WTC11 (cell line): ENCODE results near the gene CDCA4. TPM values are rescaled to one million over a fixed set of nuclear protein-coding genes. Genes with fewer than 3 reads are reported as not detected.

Experiments
- ATAC-seq: fragments of 200-7000 bp; cut with Tn5 transposase; 2 replicates; pipeline ENCODE4 v1.10.0; 2021; ENCODE audit warnings: mild to moderate bottlenecking, moderate library complexity
- CTCF ChIA-PET: fragments of 300-600 bp; sonication (Branson Sonifier 250); formaldehyde crosslinking; loops from one replicate; lab custom pipeline; 2021; ENCODE audit warnings: antibody characterized with exemption; lab: Charles Lee
- POLR2A ChIA-PET: fragments of 350-600 bp; sonication (Branson Sonifier 250); formaldehyde crosslinking; loops from one replicate; lab custom pipeline; 2021; ENCODE audit warnings: antibody characterized with exemption; lab: Charles Lee
- DNase-seq: peaks from one replicate; pipeline ENCODE4 v3.0.0; 2021; ENCODE audit warnings: low spot score
- H3K27ac Mint-ChIP-seq: 2 replicates; pipeline ENCODE4 v1.8.0; 2021; ENCODE audit warnings: mixed read lengths
- H3K27me3 Mint-ChIP-seq: 2 replicates; pipeline ENCODE4 v1.8.0; 2021; ENCODE audit warnings: low read depth, mild to moderate bottlenecking, moderate library complexity, mixed read lengths
- H3K36me3 Mint-ChIP-seq: 2 replicates; pipeline ENCODE4 v1.8.0; 2021; ENCODE audit warnings: mixed read lengths
- H3K4me1 Mint-ChIP-seq: 2 replicates; pipeline ENCODE4 v1.8.0; 2022; ENCODE audit warnings: mixed read lengths
- H3K4me3 Mint-ChIP-seq: 2 replicates; pipeline ENCODE4 v1.8.0; 2021; ENCODE audit warnings: mild to moderate bottlenecking, moderate library complexity, mixed read lengths
- H3K9me3 Mint-ChIP-seq: 2 replicates; pipeline ENCODE4 v1.8.0; 2021; ENCODE audit warnings: mixed read lengths
- ARID4B ChIP-seq: sonication (generic); formaldehyde crosslinking; IDR thresholded peaks from 2 replicates; pipeline ENCODE4 v1.8.0; 2023; ENCODE audit warnings: missing genetic modification reagents, mild to moderate bottlenecking, borderline replicate concordance
- CBFB ChIP-seq: sonication (generic); formaldehyde crosslinking; IDR thresholded peaks from 2 replicates; pipeline ENCODE4 v1.8.1; 2022; ENCODE audit warnings: mild to moderate bottlenecking, low read depth, missing genetic modification reagents
- CREB1 ChIP-seq: sonication (generic); formaldehyde crosslinking; IDR thresholded peaks from 2 replicates; pipeline ENCODE4 v1.8.0; 2023; ENCODE audit warnings: mild to moderate bottlenecking, missing genetic modification reagents
- E2F4 ChIP-seq: sonication (generic); formaldehyde crosslinking; IDR thresholded peaks from 2 replicates; pipeline ENCODE4 v1.8.1; 2022; ENCODE audit warnings: low read depth, mild to moderate bottlenecking, moderate library complexity, missing genetic modification reagents, borderline replicate concordance
- ELF4 ChIP-seq: sonication (generic); formaldehyde crosslinking; IDR thresholded peaks from 2 replicates; pipeline ENCODE4 v1.8.1; 2022; ENCODE audit warnings: low read depth, mild to moderate bottlenecking, moderate library complexity, missing genetic modification reagents
- IRF2 ChIP-seq: sonication (generic); formaldehyde crosslinking; IDR thresholded peaks from 2 replicates; pipeline ENCODE4 v1.8.0; 2022; ENCODE audit warnings: low read depth, missing genetic modification reagents, borderline replicate concordance
- JAZF1 ChIP-seq: fragments of 250-450 bp; sonication (Bioruptor Pico); IDR thresholded peaks from 2 replicates; pipeline ENCODE4 v1.9.0; 2021; ENCODE audit warnings: moderate library complexity, mild to moderate bottlenecking, inconsistent platforms
- KAT7 ChIP-seq: sonication (generic); formaldehyde crosslinking; IDR thresholded peaks from 2 replicates; pipeline ENCODE4 v1.8.1; 2023; ENCODE audit warnings: missing genetic modification reagents, mild to moderate bottlenecking, borderline replicate concordance
- NR1H2 ChIP-seq: sonication (generic); formaldehyde crosslinking; IDR thresholded peaks from 2 replicates; pipeline ENCODE4 v1.9.0; 2021; ENCODE audit warnings: mild to moderate bottlenecking, moderate library complexity, missing genetic modification reagents
- NR2C2 ChIP-seq: sonication (generic); formaldehyde crosslinking; IDR thresholded peaks from 2 replicates; pipeline ENCODE4 v1.8.0; 2022; ENCODE audit warnings: mild to moderate bottlenecking, missing genetic modification reagents
- PRRX2 ChIP-seq: fragments of 250-450 bp; sonication (Bioruptor Pico); IDR thresholded peaks from 2 replicates; pipeline ENCODE4 v1.8.0; 2021; ENCODE audit warnings: mild to moderate bottlenecking
- total RNA-seq: library from RNA; stranded (reverse); gene quantifications from 3 replicates; pipeline ENCODE4 v1.2.3, GENCODE V29; 2021
- TF ChIP-seq, protein P1 (sequence below): sonication (generic); formaldehyde crosslinking; IDR thresholded peaks from 2 replicates; pipeline ENCODE4 v1.8.1; 2022; ENCODE audit warnings: missing genetic modification reagents, borderline replicate concordance

Gene CDCA4
- total RNA-seq, 1 experiment from 2014 or later, result 63.3 TPM

- no peaks in the 10 kb centered on the region for H3K27me3 Mint-ChIP-seq
- CTCF ChIA-PET, result interaction anchor here (0.8 to 1.3 kb wide), 3 partner anchors 31 to 180 kb away, joined by 3 to 5 read pairs (median 4); no protein-coding TSS in a partner anchor
- POLR2A ChIA-PET, result no interaction called here
- H3K36me3 Mint-ChIP-seq, result peaks cover 14% of the 10 kb centered on the region
- DNase-seq, result no peak
- H3K4me3 Mint-ChIP-seq, result no peak overlapping the region
- no peaks in the 10 kb centered on the region for H3K4me1 Mint-ChIP-seq
- H3K9me3 Mint-ChIP-seq, result no peaks in the 10 kb centered on the region
- ATAC-seq, result no peak; the same call in 1 of the 2 replicates
- no peak for TF ChIP-seq E2F4 (CRISPR knock-in tag)
- TF ChIP-seq IRF2 (CRISPR knock-in tag), result no peak
- TF ChIP-seq NR2C2 (CRISPR knock-in tag), result no peak
- no peak for TF ChIP-seq ELF4 (CRISPR knock-in tag)
- TF ChIP-seq KAT7 (CRISPR knock-in tag), result no peak
- TF ChIP-seq, all 79 proteins: peak for 0
- peak overlapping the region; percentile 85 for H3K27ac Mint-ChIP-seq
These were observed 14.7 kb downstream of the CDCA4 start for GRCh38 chr14:105005929-105006830.

- Mint-ChIP-seq H3K36me3 (peaks cover 10% of the 10 kb centered on the region), H3K4me1 (no peaks in the 10 kb centered on the region), H3K27me3 (no peaks in the 10 kb centered on the region), H3K27ac (0 out of 2 replicates have a peak overlapping the region, but pooled peaks have one; percentile 19), H3K4me3 (no peak overlapping the region), H3K9me3 (no peaks in the 10 kb centered on the region)
- ATAC-seq, result peak; percentile 13; the same call in 1 of the 2 replicates
- ChIA-PET CTCF (interaction anchor here (0.8 to 1.0 kb wide), 3 partner anchors 30 to 179 kb away, joined by 3 to 4 read pairs (median 4); no protein-coding TSS in a partner anchor), POLR2A (interaction anchor here (0.6 kb wide), 1 partner anchor 734 kb away, joined by 3 read pairs; no protein-coding TSS in a partner anchor)
- TF ChIP-seq JAZF1 (CRISPR knock-in tag) (no peak), CBFB (CRISPR knock-in tag) (no peak), CREB1 (CRISPR knock-in tag) (no peak), PRRX2 (no peak), ARID4B (CRISPR knock-in tag) (no peak), NR1H2 (CRISPR knock-in tag) (no peak)
- TF ChIP-seq, protein P1, sequence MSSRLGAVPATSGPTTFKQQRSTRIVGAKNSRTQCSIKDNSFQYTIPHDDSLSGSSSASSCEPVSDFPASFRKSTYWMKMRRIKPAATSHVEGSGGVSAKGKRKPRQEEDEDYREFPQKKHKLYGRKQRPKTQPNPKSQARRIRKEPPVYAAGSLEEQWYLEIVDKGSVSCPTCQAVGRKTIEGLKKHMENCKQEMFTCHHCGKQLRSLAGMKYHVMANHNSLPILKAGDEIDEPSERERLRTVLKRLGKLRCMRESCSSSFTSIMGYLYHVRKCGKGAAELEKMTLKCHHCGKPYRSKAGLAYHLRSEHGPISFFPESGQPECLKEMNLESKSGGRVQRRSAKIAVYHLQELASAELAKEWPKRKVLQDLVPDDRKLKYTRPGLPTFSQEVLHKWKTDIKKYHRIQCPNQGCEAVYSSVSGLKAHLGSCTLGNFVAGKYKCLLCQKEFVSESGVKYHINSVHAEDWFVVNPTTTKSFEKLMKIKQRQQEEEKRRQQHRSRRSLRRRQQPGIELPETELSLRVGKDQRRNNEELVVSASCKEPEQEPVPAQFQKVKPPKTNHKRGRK (CRISPR knock-in tag), result no peak
- no peak for DNase-seq
These were observed 15.5 kb downstream of the CDCA4 start for GRCh38 chr14:105005329-105005928.
